Measurements from ENCODE around the gene ALG3. TPM values are rescaled to one million over a fixed set of nuclear protein-coding genes. Genes with fewer than 3 reads are reported as not detected.

The ALG3 gene
- total RNA-seq, 1 donor from 2014 or later = 33.3 TPM

DNA sequence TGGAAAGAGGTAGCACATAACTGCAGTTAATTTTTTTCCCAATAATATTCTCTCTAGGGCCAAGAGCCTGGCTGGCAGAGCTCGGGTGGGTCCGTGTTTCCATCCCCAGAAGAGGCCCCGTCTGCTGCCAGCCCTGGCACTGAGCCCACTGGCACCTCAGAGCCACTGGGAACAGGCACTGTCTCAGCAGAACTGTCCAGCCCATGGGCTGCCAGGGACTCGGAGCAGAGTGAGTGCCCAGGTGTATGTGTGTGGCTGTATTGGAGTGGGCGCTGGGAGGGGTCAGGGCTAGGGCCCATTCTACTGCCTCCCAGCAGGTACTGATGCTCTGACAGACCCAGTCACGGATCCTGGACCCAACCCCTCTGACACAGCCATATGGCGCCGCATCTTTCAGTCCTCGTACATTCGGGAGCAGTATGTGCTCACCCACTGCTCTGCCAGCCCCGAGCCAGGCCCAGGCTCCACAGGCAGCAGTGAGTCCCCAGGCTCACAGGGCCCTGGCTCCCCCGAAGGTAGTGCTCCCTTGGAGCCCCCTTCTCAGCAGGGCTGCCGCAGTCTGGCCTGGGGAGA is 10.4 kb downstream of the ALG3 start:
- peaks cover 4% of the 10 kb centered on the region for H3K36me3 Mint-ChIP-seq (ENCODE audit: low read depth)
- H3K4me3 Mint-ChIP-seq (ENCODE audit: unreplicated experiment) = no peak overlapping the region
- no peaks in the 10 kb centered on the region for H3K9me3 Mint-ChIP-seq (ENCODE audit: low read depth)
- H3K4me1 Mint-ChIP-seq (ENCODE audit: low read depth) = no peaks in the 10 kb centered on the region
- no peak overlapping the region for H3K27ac Mint-ChIP-seq (ENCODE audit: unreplicated experiment)
- H3K27me3 Mint-ChIP-seq (ENCODE audit: low read depth) = peaks cover 2% of the 10 kb centered on the region
- no peak for TF ChIP-seq CTCF (IDR thresholded peaks at IDR 0.05)
- DNase-seq (ENCODE audit: low spot score) = no peak

DNA sequence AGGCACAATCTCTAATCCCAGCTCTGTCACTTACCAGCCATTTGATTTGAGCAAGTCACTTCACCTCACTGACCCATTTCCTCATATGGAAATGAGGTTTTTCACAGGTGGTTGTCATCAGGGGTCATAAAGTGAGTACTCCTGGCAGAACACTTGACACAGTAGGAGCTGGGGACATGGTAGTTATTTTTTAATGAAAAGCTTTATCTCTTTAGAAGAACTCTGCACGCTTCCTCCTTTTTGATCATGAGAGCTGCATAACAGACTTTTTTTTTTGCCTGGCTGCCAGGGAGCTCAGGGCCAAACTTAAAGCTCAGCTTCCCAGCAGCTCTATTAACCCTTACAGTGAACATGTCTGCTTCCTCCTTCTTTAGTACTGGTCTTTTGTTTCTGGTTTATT is 11.0 kb downstream of the ALG3 start:
- no peaks in the 10 kb centered on the region for H3K9me3 Mint-ChIP-seq (ENCODE audit: low read depth)
- TF ChIP-seq CTCF (IDR thresholded peaks at IDR 0.05) = no peak
- peaks cover 4% of the 10 kb centered on the region for H3K27me3 Mint-ChIP-seq (ENCODE audit: low read depth)
- no peak overlapping the region for H3K27ac Mint-ChIP-seq (ENCODE audit: unreplicated experiment)
- no peak overlapping the region for H3K4me3 Mint-ChIP-seq (ENCODE audit: unreplicated experiment)
- no peak for DNase-seq (ENCODE audit: low spot score)
- no peaks in the 10 kb centered on the region for H3K4me1 Mint-ChIP-seq (ENCODE audit: low read depth)
- peaks cover 4% of the 10 kb centered on the region for H3K36me3 Mint-ChIP-seq (ENCODE audit: low read depth)

GRCh38 chr3:184237211-184237610 is 11.6 kb downstream of the ALG3 start:
- no peak overlapping the region for H3K4me3 Mint-ChIP-seq (ENCODE audit: unreplicated experiment)
- no peak overlapping the region for H3K27ac Mint-ChIP-seq (ENCODE audit: unreplicated experiment)
- peaks cover under 1% of the 10 kb centered on the region for H3K36me3 Mint-ChIP-seq (ENCODE audit: low read depth)
- no peaks in the 10 kb centered on the region for H3K9me3 Mint-ChIP-seq (ENCODE audit: low read depth)
- no peak for DNase-seq (ENCODE audit: low spot score)
- H3K27me3 Mint-ChIP-seq (ENCODE audit: low read depth) = peaks cover 10% of the 10 kb centered on the region
- no peak for TF ChIP-seq CTCF (IDR thresholded peaks at IDR 0.05)
- no peaks in the 10 kb centered on the region for H3K4me1 Mint-ChIP-seq (ENCODE audit: low read depth)

GRCh38 chr3:184236636-184237035 is 12.1 kb downstream of the ALG3 start:
- Mint-ChIP-seq H3K9me3 (ENCODE audit: low read depth) (no peaks in the 10 kb centered on the region), H3K4me3 (ENCODE audit: unreplicated experiment) (no peak overlapping the region), H3K27ac (ENCODE audit: unreplicated experiment) (no peak overlapping the region), H3K27me3 (ENCODE audit: low read depth) (peaks cover 16% of the 10 kb centered on the region), H3K36me3 (ENCODE audit: low read depth) (no peaks in the 10 kb centered on the region), H3K4me1 (ENCODE audit: low read depth) (no peaks in the 10 kb centered on the region)
- TF ChIP-seq CTCF (IDR thresholded peaks at IDR 0.05) = no peak
- DNase-seq (ENCODE audit: low spot score) = no peak

GRCh38 chr3:184236033-184236410 is 12.7 kb downstream of the ALG3 start:
- Mint-ChIP-seq H3K27me3 (ENCODE audit: low read depth) (peaks cover 22% of the 10 kb centered on the region), H3K27ac (ENCODE audit: unreplicated experiment) (no peak overlapping the region), H3K36me3 (ENCODE audit: low read depth) (peaks cover 3% of the 10 kb centered on the region), H3K9me3 (ENCODE audit: low read depth) (no peaks in the 10 kb centered on the region), H3K4me3 (ENCODE audit: unreplicated experiment) (no peak overlapping the region), H3K4me1 (ENCODE audit: low read depth) (peaks cover 5% of the 10 kb centered on the region)
- no peak for TF ChIP-seq CTCF (IDR thresholded peaks at IDR 0.05)
- DNase-seq (ENCODE audit: low spot score) = no peak
